Activated gamma-delta T cell treated with Interleukin-2 at 50 U/mL for 16 hours (primary cell): ENCODE data around the gene ATP6V0C.
"Not testable (repeated sequence)": the region's sequence is repeated elsewhere in the genome, so short reads cannot be mapped to it uniquely, and the experiment has no call there.

ENCODE experiments used
- DNase-seq: peaks from one replicate; pipeline ENCODE4 v3.0.0-alpha.2; 2020

ATP6V0C gene

GRCh38 chr16:2529961-2530628 is 16.3 kb downstream of the ATP6V0C start:
- no peak for DNase-seq

GRCh38 chr16:2530629-2531318 is 17.0 kb downstream of the ATP6V0C start:
- DNase-seq: no peak

- no peak for DNase-seq
Measured at GRCh38 chr16:2531371-2531695, 17.6 kb downstream of the ATP6V0C start, which contains the start of gene CEMP1. TSS of gene CEMP1 (minus strand) at chr16:2531408. CDS start at chr16:2531073, 335 bp downstream.

- DNase-seq: peak; percentile 97
Measured at GRCh38 chr16:2531696-2532493, 18.1 kb downstream of the ATP6V0C start.

- DNase-seq: peak; percentile 49
Measured at GRCh38 chr16:2532494-2533141, 18.9 kb downstream of the ATP6V0C start.

GRCh38 chr16:2533142-2533755 is 19.5 kb downstream of the ATP6V0C start:
- not testable (repeated sequence) for DNase-seq

- no peak for DNase-seq
Measured at GRCh38 chr16:2533912-2534311, 20.2 kb downstream of the ATP6V0C start.

- not testable (repeated sequence) for DNase-seq
Measured at GRCh38 chr16:2534335-2534734, 20.6 kb downstream of the ATP6V0C start.

- DNase-seq: no peak
Measured at GRCh38 chr16:2535625-2536013, 21.9 kb downstream of the ATP6V0C start.

GRCh38 chr16:2537451-2538379 is 24.0 kb downstream of the ATP6V0C start, which contains the start of gene PDPK1:
TSS of gene PDPK1 (plus strand) at chr16:2538021. CDS start at chr16:2538113, 92 bp downstream.
- peak; percentile 91 for DNase-seq

- not testable (repeated sequence) for DNase-seq
Measured at GRCh38 chr16:2539192-2539844, 25.6 kb downstream of the ATP6V0C start.

- DNase-seq: not testable (repeated sequence)
Measured at GRCh38 chr16:2539845-2540458, 26.2 kb downstream of the ATP6V0C start.

GRCh38 chr16:2540912-2541311 is 27.2 kb downstream of the ATP6V0C start:
- not testable (repeated sequence) for DNase-seq

- not testable (repeated sequence) for DNase-seq
Measured at GRCh38 chr16:2541409-2541808, 27.7 kb downstream of the ATP6V0C start.

- not testable (repeated sequence) for DNase-seq
Measured at GRCh38 chr16:2543771-2544170, 30.0 kb downstream of the ATP6V0C start.

- not testable (repeated sequence) for DNase-seq
Measured at GRCh38 chr16:2550283-2550878, 36.6 kb downstream of the ATP6V0C start.

- not testable (repeated sequence) for DNase-seq
Measured at GRCh38 chr16:2551420-2551889, 37.7 kb downstream of the ATP6V0C start.

GRCh38 chr16:2554709-2555425 is 41.1 kb downstream of the ATP6V0C start:
- not testable (repeated sequence) for DNase-seq

GRCh38 chr16:2557150-2557549 is 43.4 kb downstream of the ATP6V0C start:
- DNase-seq: not testable (repeated sequence)
